A549 treated with Hydrocortisone at 1 μM for 4 hours (cell line): ENCODE results near the gene OR51M1. TPM values are rescaled to one million over a fixed set of nuclear protein-coding genes. Genes with fewer than 3 reads are reported as not detected.

Experiments
- total RNA-seq: library from RNA; stranded (reverse); fragments of 200-300 nt; extraction: Qiagen RNA extraction; gene quantifications from 5 replicates; pipeline ENCODE4 v1.2.3, GENCODE V29; 2022

The OR51M1 gene, protein sequence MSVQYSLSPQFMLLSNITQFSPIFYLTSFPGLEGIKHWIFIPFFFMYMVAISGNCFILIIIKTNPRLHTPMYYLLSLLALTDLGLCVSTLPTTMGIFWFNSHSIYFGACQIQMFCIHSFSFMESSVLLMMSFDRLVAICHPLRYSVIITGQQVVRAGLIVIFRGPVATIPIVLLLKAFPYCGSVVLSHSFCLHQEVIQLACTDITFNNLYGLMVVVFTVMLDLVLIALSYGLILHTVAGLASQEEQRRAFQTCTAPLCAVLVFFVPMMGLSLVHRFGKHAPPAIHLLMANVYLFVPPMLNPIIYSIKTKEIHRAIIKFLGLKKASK
- total RNA-seq = not detected in 5 replicates

DNA sequence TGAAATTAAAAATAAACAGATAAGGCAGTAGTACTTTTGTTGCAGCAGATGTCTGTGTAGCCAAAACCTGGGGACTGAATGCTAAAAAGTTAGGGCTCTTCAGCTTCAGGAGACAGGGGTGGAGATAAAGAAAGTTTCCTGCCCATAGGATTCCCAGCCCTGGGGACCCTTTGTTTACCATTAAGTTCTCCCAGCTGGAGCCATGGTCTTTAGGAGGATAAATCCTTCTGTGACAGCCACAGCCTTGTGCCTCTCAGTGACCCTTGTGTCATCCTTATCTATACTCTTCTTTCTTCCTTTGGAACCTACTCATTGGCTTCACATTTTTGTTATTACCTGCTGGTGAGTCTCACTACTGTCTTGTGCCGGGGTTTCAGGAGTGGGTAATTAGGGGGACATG is at the start of gene OR51M1:
Gene OR51M1, plus strand, starts transcription at position 237 of the 400 bp plus-strand sequence. CDS start 5,587 bp downstream, outside the sequence.

DNA sequence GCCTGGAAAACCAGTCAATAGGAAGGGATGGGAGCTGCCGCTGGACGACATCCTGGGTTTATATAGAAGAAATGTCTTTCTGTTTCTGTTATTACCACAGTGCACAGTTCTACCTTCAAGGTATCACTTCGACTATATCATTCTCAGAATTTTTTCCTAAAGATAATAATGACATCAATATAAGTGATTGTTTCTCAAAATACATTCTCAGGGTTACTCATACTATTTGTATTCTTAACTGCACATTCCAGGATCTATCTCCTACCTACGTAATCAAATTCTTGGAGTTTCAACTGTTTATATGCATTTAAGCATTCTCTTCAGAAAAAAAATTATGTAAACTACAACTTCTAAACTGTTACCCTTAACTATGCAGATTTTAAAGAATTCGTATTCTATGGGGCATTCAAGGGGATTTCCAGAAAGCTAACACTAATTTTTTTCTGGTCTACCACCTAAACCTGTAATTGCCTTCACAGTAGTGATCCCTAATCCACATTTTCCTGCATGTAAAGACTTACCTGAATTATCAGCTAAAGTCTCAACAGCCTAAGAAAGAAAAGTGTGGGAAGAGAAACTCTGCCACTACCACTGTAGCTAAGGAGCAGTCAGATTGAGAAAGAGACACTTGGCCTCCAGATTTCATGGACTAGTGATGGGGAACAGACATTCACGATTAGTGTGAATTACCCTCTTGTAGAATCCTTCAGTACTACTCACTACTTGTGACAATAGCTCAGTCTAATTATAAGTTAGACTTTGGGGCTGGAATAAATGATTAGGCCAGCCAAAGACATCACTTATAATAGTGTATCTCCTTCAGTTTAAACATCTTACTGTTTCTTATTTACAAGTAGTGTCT is 39.9 kb upstream of the OR51M1 start, which contains the start of gene OR51B5:
Gene OR51B5, minus strand, starts transcription at position 51 of the 862 bp plus-strand sequence. Its CDS starts 0 bp downstream, at position 51.

GRCh38 chr11:5351208-5351607 is 32.4 kb upstream of the OR51M1 start, which contains the start of gene OR51B6:
Gene OR51B6, plus strand, starts transcription at chr11:5351508. Its CDS starts 0 bp downstream, at chr11:5351508.

GRCh38 chr11:5421811-5422210 is 38.2 kb downstream of the OR51M1 start, which contains the start of gene OR51Q1:
Gene OR51Q1, plus strand, starts transcription at chr11:5422111. Its CDS starts 90 bp downstream, at chr11:5422201.

GRCh38 chr11:5441414-5441813 is 57.8 kb downstream of the OR51M1 start, which contains the start of gene OR51I1:
Gene OR51I1, minus strand, starts transcription at chr11:5441514. Its CDS starts 0 bp downstream, at chr11:5441514.

Other genes with a start within 250 kb of the OR51M1 start
- not detected in 5 replicates for gene OR52A5, start 245.5 kb upstream of the OR51M1 start, total RNA-seq
- gene OR52A1, start 229.1 kb upstream of the OR51M1 start, total RNA-seq = not detected in 5 replicates
- gene OR51V1, start 183.1 kb upstream of the OR51M1 start, total RNA-seq = not detected in 5 replicates
- gene HBB, start 156.7 kb upstream of the OR51M1 start, total RNA-seq = not detected in 5 replicates
- not detected in 5 replicates for gene HBD, start 149.3 kb upstream of the OR51M1 start, total RNA-seq
- gene HBG1, start 134.0 kb upstream of the OR51M1 start, total RNA-seq = not detected in 5 replicates
- gene HBG2, start 129.0 kb upstream of the OR51M1 start, total RNA-seq = not detected in 5 replicates
- 0.16 TPM in 1 of 5 replicates, not detected in the others for gene HBE1, start 113.9 kb upstream of the OR51M1 start, total RNA-seq
- not detected in 5 replicates for gene OR51B4, start 81.9 kb upstream of the OR51M1 start, total RNA-seq
- not detected in 5 replicates for gene OR51B2, start 59.5 kb upstream of the OR51M1 start, total RNA-seq
- gene OR51B5, start 40.3 kb upstream of the OR51M1 start, total RNA-seq = not detected in 5 replicates
- gene OR51B6, start 32.3 kb upstream of the OR51M1 start, total RNA-seq = not detected in 5 replicates
- gene OR51Q1, start 38.3 kb downstream of the OR51M1 start, total RNA-seq = not detected in 5 replicates
- not detected in 5 replicates for gene OR51I1, start 57.7 kb downstream of the OR51M1 start, total RNA-seq
- not detected in 5 replicates for gene OR51I2, start 65.5 kb downstream of the OR51M1 start, total RNA-seq
- not detected in 5 replicates for gene OR52D1, start 104.9 kb downstream of the OR51M1 start, total RNA-seq
- not detected in 5 replicates for gene UBQLN3, start 126.1 kb downstream of the OR51M1 start, total RNA-seq
- gene UBQLNL, start 132.9 kb downstream of the OR51M1 start, total RNA-seq = not detected in 5 replicates
- not detected in 5 replicates for gene OR52H1, start 164.7 kb downstream of the OR51M1 start, total RNA-seq
- not detected in 5 replicates for gene OR52B6, start 197.1 kb downstream of the OR51M1 start, total RNA-seq
- gene TRIM6, start 212.8 kb downstream of the OR51M1 start, total RNA-seq = 6.3 to 10.1 TPM (median 8.4 TPM) in 5 replicates
- 2.6 to 4.0 TPM (median 3.2 TPM) in 5 replicates for gene TRIM34, start 241.2 kb downstream of the OR51M1 start, total RNA-seq